AG04450 (cell line): ENCODE data around the gene MLC1. TPM values are rescaled to one million over a fixed set of nuclear protein-coding genes. Genes with fewer than 3 reads are reported as not detected.

ENCODE experiments used
- CTCF ChIA-PET: fragments of 300-600, 350-600 bp; formaldehyde crosslinking; extraction: SDS; loops from one replicate; lab custom pipeline; 2022; ENCODE audit warnings: antibody characterized with exemption, inconsistent platforms; lab: Charles Lee
- POLR2A ChIA-PET: fragments of 350-600 bp; formaldehyde crosslinking; extraction: SDS; loops from one replicate; lab custom pipeline; 2021; ENCODE audit warnings: antibody characterized with exemption, inconsistent platforms; lab: Yijun Ruan, JAX
- DNase-seq: peaks from one replicate; pipeline ENCODE4 v3.0.0-alpha.2; 2011; ENCODE audit warnings: low read depth, low spot score
- H3K27ac ChIP-seq: one replicate; pipeline ENCODE4 v1.5.1; 2012; ENCODE audit warnings: low read depth, low read length, control low read depth
- H3K27me3 ChIP-seq: one replicate; pipeline ENCODE4 v1.6.0; 2012; ENCODE audit warnings: low read length; ENCODE audit not compliant: control insufficient read depth, insufficient read depth
- H3K4me3 ChIP-seq: 2 replicates; pipeline ENCODE4 v1.5.1; 2011; ENCODE audit warnings: mild to moderate bottlenecking, low read depth, low read length, control low read depth
- H3K9me3 ChIP-seq: 2 replicates; pipeline ENCODE4 v1.5.1; 2012; ENCODE audit warnings: low read length; ENCODE audit not compliant: control insufficient read depth, insufficient read depth
- polyA plus RNA-seq: library from polyadenylated mRNA; depleted of rRNA; stranded (reverse); fragments of >200 nt; gene quantifications from 2 replicates; pipeline ENCODE4 v1.2.3, GENCODE V29; 2011
- TF ChIP-seq, protein P1 (sequence below): IDR thresholded peaks from 2 replicates; pipeline ENCODE4 v1.5.1; 2011; ENCODE audit warnings: low read depth, low read length, control low read depth, inconsistent platforms

MLC1 gene
- polyA plus RNA-seq, 1 experiment, result 0.27 TPM

DNA sequence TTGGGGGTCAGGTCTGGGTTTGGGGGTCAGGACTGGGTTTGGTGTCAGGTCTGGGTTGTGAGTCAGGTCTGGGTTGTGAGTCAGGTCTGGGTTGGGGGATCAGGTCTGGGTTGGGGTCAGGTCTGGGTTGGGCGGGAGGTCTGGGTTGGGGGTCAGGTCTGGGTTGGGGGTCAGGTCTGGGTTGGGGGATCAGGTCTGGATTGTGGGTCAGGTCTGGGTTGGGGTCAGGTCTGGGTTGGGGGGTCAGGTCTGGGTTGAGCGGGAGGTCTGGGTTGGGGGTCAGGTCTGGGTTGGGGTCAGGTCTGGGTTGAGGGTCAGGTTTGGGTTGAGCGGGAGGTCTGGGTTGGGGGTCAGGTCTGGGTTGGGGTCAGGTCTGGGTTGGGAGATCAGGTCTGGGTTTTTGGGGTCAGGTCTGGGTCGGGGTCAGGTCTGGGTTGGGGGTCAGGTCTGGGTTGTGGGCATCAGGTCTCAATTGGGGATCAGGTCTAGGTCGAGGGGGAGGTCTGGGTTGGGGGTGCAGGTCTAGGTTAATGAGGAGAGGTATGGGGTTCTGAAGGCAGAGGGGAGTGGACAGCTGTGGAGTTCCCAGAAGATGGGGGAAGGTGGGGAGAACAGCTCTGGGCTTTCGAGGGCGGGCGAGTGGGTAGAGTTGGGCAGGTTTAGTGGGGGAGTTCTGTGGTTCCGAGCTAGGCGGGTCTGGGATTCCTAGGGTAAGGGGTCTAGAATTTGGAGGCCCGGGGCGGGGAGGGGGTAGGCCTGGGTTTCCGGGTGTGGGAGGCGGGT is 27.8 kb downstream of the MLC1 start:
- no peak for DNase-seq
- peaks cover 21% of the 10 kb centered on the region for H3K9me3 ChIP-seq
- peaks cover 35% of the 10 kb centered on the region for H3K27me3 ChIP-seq
- H3K4me3 ChIP-seq, result no peak overlapping the region
- ChIA-PET POLR2A (interaction anchor here (0.7 kb wide), 1 partner anchor 13 kb away, joined by 3 read pairs; no protein-coding TSS in a partner anchor), CTCF (no interaction called here)
- no peak overlapping the region for H3K27ac ChIP-seq
- TF ChIP-seq, protein P1, sequence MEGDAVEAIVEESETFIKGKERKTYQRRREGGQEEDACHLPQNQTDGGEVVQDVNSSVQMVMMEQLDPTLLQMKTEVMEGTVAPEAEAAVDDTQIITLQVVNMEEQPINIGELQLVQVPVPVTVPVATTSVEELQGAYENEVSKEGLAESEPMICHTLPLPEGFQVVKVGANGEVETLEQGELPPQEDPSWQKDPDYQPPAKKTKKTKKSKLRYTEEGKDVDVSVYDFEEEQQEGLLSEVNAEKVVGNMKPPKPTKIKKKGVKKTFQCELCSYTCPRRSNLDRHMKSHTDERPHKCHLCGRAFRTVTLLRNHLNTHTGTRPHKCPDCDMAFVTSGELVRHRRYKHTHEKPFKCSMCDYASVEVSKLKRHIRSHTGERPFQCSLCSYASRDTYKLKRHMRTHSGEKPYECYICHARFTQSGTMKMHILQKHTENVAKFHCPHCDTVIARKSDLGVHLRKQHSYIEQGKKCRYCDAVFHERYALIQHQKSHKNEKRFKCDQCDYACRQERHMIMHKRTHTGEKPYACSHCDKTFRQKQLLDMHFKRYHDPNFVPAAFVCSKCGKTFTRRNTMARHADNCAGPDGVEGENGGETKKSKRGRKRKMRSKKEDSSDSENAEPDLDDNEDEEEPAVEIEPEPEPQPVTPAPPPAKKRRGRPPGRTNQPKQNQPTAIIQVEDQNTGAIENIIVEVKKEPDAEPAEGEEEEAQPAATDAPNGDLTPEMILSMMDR, result no peak

DNA sequence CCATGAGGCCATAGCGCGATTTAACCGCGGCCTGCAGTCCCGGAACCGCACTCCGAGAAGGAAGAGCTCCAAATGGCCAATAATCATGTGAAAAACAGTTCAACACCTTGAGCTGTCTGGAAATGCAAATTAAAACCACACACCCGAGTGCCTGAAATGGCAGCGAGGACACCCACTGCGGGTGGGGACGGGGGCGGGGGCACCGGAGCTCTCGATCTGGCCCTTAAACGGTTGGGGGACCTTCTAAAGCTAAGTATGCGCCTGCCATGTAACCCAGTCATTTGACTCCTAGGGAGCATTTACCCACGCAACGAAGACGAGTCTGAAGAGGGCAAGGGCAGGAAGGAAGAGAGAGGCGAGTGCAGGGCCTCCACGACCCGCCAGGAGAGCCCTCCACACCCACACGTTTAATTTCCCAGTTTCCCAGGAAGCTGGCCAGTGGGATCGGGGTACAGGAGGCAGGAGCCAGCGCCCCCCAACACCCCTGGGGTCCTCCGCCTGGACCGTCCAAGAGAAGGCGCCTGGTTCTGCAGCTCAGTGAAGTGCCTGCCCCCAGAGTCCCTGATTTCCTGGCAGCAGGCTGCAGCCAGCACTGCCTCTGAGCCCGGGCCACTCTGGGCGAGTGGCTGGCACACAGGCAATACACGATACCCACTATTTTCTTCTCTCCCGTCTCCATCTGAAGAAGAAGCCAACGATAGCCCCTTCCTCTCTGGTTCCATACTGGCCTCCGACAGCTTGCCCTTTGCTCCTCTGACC is 28.8 kb downstream of the MLC1 start:
- Histone ChIP-seq H3K27me3 (peaks cover 34% of the 10 kb centered on the region), H3K4me3 (no peak overlapping the region), H3K9me3 (peaks cover 23% of the 10 kb centered on the region), H3K27ac (no peak overlapping the region)
- no peak for DNase-seq
- TF ChIP-seq, protein P1, result no peak
- POLR2A ChIA-PET, result no interaction called here
- CTCF ChIA-PET, result no interaction called here

DNA sequence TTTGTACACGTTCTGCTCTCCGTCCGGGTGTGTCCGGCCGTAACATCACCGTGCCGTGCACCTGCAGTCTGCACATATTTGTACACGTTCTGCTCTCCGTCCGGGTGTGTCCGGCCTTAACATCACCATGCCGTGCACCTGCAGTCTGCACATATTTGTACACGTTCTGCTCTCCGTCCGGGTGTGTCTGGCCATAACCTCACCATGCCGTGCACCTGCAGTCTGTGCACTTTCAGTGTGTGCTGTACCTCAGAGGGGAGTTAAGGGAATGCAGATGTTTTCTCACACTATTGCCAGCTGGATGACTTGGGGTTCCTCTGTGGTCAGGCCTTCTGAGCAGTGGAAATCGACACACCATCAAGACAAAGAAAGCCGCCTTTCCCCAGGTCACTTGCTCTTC is 31.4 kb downstream of the MLC1 start:
- no peak overlapping the region for H3K27ac ChIP-seq
- H3K9me3 ChIP-seq, result peaks cover 23% of the 10 kb centered on the region
- ChIA-PET POLR2A (interaction anchor here (0.6 kb wide), 1 partner anchor 10 kb away, joined by 4 read pairs; no protein-coding TSS in a partner anchor), CTCF (no interaction called here)
- peaks cover 18% of the 10 kb centered on the region for H3K27me3 ChIP-seq
- no peak overlapping the region for H3K4me3 ChIP-seq
- TF ChIP-seq, protein P1, result no peak
- no peak for DNase-seq

DNA sequence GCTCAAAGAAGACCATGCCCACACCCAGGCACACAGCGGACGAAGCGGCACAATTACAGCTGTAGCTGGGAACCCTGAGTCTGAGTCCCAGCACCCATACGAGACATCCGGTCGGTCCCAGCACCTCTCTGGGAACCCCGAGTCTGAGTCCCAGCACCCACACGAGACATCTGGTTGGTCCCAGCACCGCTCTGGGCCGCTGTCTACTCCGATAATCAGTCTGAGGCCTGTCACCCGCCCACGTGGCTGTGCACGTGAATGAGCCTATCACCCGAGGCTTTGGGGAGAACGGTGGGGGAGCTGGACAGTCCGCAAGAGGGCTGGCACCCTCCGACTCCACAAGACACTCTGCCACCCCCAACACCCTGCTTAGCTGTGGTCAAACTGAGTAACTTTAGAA is 33.3 kb downstream of the MLC1 start:
- CTCF ChIA-PET, result no interaction called here
- H3K27me3 ChIP-seq, result peaks cover 16% of the 10 kb centered on the region
- H3K4me3 ChIP-seq, result no peak overlapping the region
- DNase-seq, result no peak
- no peak overlapping the region for H3K27ac ChIP-seq
- peaks cover 18% of the 10 kb centered on the region for H3K9me3 ChIP-seq
- TF ChIP-seq, protein P1, result no peak
- POLR2A ChIA-PET, result no interaction called here
